Fibroblast of gingiva (primary cell): Measurements from ENCODE around the gene TRIM15.
A peak's percentile ranks its signal among the peaks of the same experiment; 100 is the strongest.
"Not testable (repeated sequence)": the region's sequence is repeated elsewhere in the genome, so short reads cannot be mapped to it uniquely, and the experiment has no call there.

Source experiments
- DNase-seq: peaks from one replicate; pipeline ENCODE4 v3.0.0-alpha.2; 2011; ENCODE audit warnings: low read depth

TRIM15 gene

GRCh38 chr6:30163090-30163917, at the start of gene TRIM15:
TSS of gene TRIM15 (plus strand) at chr6:30163546. CDS start at chr6:30163685, 139 bp downstream.
- DNase-seq = no peak

GRCh38 chr6:30113841-30114240, 49.5 kb upstream of the TRIM15 start:
- no peak for DNase-seq

DNA sequence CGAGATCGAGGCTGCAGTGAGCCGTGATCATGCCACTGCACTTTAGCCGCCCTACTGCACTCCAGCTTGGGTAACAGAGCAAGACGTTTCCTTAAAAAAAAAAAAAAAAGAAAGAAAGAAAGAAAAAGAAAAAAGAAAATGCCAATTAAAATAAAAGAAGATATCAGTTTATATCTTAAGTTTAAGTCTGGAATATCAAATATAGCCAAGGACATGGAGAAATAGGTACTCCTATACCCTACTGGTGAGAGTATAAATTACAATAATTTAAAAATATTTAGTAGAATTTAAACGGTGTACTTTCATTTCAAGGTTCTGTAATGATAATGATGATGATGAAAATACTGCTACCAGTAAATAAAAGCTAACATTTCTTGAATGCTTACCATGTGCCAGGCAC, 46.6 kb upstream of the TRIM15 start:
- DNase-seq = no peak

GRCh38 chr6:30118691-30119090, 44.7 kb upstream of the TRIM15 start:
- not testable (repeated sequence) for DNase-seq

GRCh38 chr6:30121446-30122366, 41.6 kb upstream of the TRIM15 start:
- no peak for DNase-seq

DNA sequence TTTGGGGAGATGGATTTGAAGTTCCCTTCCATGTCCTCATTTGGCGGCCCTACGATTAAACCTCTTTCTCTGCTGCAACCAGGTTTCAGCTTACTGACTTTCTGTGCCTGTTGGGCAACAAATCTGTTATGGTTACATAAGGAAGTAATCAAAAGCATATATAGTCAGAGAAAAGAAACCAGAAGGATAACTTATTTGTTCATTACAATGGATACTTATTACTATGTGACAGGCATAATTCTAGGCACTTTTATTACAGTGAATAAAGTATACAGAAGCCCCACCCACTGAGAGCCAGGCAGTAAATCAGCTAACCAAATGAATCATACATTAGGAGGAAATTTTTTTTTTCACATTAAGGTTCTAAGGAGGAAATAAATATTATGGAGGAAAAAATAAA, 40.8 kb upstream of the TRIM15 start:
- DNase-seq = peak; percentile 55

GRCh38 chr6:30127238-30128093, 35.9 kb upstream of the TRIM15 start:
- no peak for DNase-seq

GRCh38 chr6:30129265-30130178, 33.8 kb upstream of the TRIM15 start:
- DNase-seq = no peak

GRCh38 chr6:30130179-30130679, 33.1 kb upstream of the TRIM15 start:
- no peak for DNase-seq

DNA sequence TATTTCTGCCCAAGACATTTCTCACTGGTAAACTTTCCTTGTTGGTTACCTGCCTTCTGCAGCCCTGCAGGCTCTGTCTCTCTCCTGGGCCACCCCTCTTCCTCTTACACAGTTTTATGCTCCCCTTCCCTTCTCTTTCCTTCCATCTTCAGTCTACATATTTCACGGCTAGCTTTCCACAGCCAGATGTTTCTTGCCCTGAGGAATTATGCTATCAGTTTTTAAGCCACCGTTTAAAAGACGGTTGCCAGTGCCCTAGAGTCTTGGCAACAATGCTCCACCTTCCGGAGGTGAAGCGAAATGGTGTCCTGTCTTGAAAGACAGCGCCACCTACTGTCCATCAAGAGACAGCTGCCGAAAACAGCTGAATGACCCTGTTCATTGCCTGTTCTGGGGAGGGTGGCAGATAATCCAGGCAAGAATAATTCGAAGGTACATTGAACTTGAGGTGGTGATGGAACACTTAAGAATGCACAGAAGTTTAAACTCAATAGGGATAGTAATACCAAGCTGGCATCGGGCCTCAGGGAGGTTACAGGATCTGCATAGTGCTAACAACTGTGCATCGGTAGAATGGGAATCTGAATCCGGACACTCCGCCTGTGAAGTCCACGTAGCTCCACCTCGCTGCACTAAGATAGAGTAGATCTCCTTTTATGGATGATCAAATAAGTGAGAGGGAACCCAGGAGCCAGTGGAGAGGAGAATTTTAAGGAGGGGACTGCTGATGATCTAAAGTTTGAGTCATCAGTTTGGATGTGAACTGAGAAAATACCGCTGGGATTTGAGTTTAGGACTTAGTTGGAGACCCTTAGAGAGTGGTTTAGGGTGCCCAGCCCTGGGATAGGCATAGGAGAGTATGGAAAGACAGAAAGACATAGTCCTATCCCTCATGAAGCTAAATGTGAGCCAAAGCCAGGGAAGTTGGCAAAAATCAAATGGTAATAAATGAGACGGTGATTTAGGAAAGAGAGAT, 32.2 kb upstream of the TRIM15 start:
- peak; percentile 82 for DNase-seq

GRCh38 chr6:30131947-30132497, 31.3 kb upstream of the TRIM15 start:
- DNase-seq = no peak

- no peak for DNase-seq
These were observed 28.2 kb upstream of the TRIM15 start for GRCh38 chr6:30135147-30135546.

GRCh38 chr6:30135757-30136156, 27.6 kb upstream of the TRIM15 start, which contains the start of gene TRIM40:
TSS of gene TRIM40 (plus strand) at chr6:30136140. CDS start at chr6:30137037, 897 bp downstream.
- DNase-seq = no peak

- no peak for DNase-seq
These were observed 26.6 kb upstream of the TRIM15 start for GRCh38 chr6:30136570-30137286.

DNA sequence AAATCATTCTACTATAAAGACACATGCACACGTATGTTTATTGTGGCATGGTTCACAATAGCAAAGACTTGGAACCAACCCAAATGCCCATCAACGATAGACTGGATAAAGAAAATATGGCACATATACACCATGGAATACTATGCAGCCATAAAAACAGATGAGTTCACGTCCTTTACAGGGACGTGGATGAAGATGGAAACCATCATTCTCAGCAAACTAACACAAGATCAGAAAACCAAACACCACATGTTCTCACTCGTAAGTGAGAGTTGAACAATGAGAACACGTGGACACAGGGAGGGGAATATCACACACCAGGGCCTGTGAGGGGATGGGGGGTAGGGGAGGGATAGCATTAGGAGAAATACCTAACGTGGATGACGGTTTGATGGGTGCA, 23.1 kb upstream of the TRIM15 start:
- DNase-seq = not testable (repeated sequence)

GRCh38 chr6:30142665-30143064, 20.7 kb upstream of the TRIM15 start:
- no peak for DNase-seq

GRCh38 chr6:30143780-30144179, 19.6 kb upstream of the TRIM15 start:
- DNase-seq = no peak

DNA sequence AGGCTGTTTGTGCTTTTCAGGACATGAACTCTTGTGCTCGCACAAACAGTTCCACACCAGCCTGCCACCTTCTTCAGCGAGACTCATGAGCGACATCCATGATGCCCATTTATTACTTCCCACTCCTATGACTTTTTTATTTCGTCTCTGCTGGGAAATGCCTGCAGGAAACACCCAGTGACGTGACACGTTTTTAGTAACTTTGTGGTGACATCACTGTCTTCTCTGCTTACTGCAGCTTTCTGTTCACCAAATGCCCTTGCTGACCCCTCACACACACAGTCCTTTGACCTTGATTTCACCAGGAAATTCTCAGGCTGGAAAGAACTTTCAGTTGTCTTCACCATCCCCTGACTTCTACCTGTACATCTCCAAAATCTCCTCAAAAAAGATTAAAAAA, 18.5 kb upstream of the TRIM15 start:
- no peak for DNase-seq
